Thyroid gland (tissue), 4 donors: Measurements from ENCODE around the gene SULT2B1.

Experiments used
- CTCF ChIP-seq, 6 experiments: fragments of 200-600 bp in 3 of 6; fragments of 450-650 bp in 3 of 6; sonication (generic) in 3 of 6; IDR thresholded peaks; one replicate each; pipeline ENCODE4 v1.5.1; 2016 to 2019; ENCODE audit warnings: antibody characterized with exemption in 6 of 6, mild to moderate bottlenecking in 2 of 6, inconsistent platforms in 1 of 6, moderate library complexity in 1 of 6
- POLR2A ChIP-seq, 2 donors: fragments of 450-650 bp; IDR thresholded peaks; one replicate each; pipeline ENCODE4 v1.6.1; 2017; ENCODE audit warnings: antibody characterized with exemption in 2 of 2, mild to moderate bottlenecking in 2 of 2, moderate library complexity in 1 of 2

DNA sequence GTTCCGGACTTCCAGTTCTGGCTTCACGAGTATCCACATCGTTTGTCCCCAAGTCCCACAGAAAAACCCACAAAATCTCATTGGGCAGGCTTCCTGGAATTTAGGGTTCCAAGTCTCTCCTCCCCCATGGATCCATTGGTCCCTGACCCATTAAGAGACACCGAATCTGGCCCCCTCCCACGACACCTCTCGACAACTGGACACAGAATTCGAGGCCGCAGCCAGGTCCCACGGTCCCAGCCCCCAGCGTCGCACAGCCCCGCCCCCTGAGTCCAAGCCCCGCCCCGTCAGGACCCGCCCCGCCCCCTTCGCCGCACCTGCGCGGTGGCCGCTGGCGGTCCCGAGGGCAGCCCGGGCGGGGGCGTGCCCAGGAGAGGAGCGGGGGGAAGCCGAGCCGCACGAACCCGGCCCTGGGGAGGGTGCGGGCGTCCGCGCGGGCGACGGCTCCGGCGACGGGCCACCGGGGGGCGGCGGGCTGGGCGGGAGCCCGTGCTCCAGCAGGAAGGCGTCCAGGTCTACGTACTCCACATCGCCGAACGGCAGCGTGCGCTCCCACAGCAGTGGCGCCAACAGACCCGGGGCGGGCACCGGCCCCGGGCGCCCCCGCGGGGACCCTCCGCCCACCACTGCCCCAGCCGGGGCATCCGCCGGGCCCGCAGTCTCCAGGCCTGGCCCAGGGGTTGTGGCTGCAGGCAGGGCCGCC, 83.4 kb downstream of the SULT2B1 start:
- TF ChIP-seq CTCF (IDR thresholded peaks at IDR 0.05) = no peak
- peak in 1 of 2 donors; percentile 85 for TF ChIP-seq POLR2A (IDR thresholded peaks at IDR 0.05)
